Stomach (tissue), 4 donors: ENCODE results near the gene WDR1.

ENCODE experiments used
- CTCF ChIP-seq, 7 experiments: fragments of 450-650 bp in 4 of 7; fragments of 200-600 bp in 3 of 7; sonication (generic) in 3 of 7; IDR thresholded peaks; one replicate each; pipeline ENCODE4 v1.5.1; 2016 to 2019; ENCODE audit warnings: antibody characterized with exemption in 7 of 7, control low read depth in 2 of 7, mild to moderate bottlenecking in 1 of 7
- EP300 ChIP-seq: sonication (generic); formaldehyde crosslinking; IDR thresholded peaks from one replicate; pipeline ENCODE4 v1.6.1; 2017; ENCODE audit warnings: antibody characterized with exemption
- POLR2A ChIP-seq, 4 donors: fragments of 450-650 bp; IDR thresholded peaks; one replicate each; pipeline ENCODE4 v1.6.1; 2016; ENCODE audit warnings: antibody characterized with exemption in 4 of 4, control low read depth in 2 of 4, mild to moderate bottlenecking in 1 of 4, moderate library complexity in 1 of 4
- POLR2AphosphoS5 ChIP-seq, 3 donors: sonication (generic); formaldehyde crosslinking; IDR thresholded peaks; one replicate each; pipeline ENCODE4 v1.6.1; 2016; ENCODE audit warnings: antibody characterized with exemption in 3 of 3

DNA sequence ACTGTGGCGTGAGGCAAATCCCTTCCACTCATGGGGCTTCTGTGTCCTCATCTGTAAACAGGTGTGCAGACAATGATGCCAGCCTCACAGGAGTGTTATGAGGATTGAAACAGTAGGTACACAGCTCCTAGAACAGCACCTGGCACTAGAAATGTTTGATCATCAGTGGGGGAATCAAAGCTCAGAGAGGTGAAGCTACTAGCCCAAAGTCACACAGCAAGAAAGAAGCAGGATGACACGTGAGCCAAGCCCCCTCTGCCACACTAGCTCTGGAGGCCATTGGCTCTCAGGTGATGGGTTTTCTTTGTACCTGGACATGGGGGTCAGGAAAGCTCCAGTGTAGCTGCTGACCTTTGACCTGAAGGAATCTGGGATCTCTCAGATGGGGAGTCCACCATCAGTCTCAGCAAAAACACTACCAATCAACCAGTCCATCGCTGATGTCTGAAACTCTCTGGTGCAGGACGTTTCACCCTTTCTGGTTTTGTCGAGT, 81.9 kb downstream of the WDR1 start:
- no peak for TF ChIP-seq CTCF (IDR thresholded peaks at IDR 0.05)
- TF ChIP-seq POLR2AphosphoS5 (IDR thresholded peaks at IDR 0.05): no peak
- TF ChIP-seq POLR2A (IDR thresholded peaks at IDR 0.05): no peak
- no peak for TF ChIP-seq EP300
